ENCODE measurements around the gene ING4.
A peak's percentile ranks its signal among the peaks of the same experiment; 100 is the strongest.

The ING4 gene

DNA sequence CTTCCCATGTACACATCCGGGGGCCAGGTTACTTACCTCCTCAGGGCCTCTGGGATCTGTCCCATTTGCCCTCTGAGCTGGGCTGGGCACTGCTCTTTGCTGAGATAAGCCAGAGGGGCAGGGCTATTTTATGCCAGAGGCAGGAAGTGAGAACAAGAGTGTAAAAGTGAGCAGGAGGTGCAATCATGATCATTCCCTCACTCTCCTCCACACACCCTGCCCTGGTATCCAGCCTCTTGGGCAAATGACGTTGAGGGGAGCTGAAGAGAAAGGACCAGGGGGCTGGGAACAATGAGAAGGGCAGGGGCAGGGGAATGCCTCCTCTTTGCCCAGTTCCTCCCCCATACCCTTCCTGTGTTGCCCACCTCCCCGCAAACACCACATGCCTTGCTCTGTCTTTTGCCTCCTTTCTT is 31.4 kb downstream of the ING4 start:
- no peak for TF ChIP-seq YY1 (IDR thresholded peaks at IDR 0.05; ENCODE audit: low read depth)
- no peak for TF ChIP-seq FOXM1 (IDR thresholded peaks at IDR 0.05; ENCODE audit: borderline replicate concordance, low read depth)
- TF ChIP-seq TCF12 (IDR thresholded peaks at IDR 0.05; ENCODE audit: low read depth) = no peak
- no peak for TF ChIP-seq TAF1 (IDR thresholded peaks at IDR 0.05; ENCODE audit: low read depth)
- no peak for TF ChIP-seq EGR1 (IDR thresholded peaks at IDR 0.05)
- no peak for TF ChIP-seq EP300 (IDR thresholded peaks at IDR 0.05; ENCODE audit: borderline replicate concordance)
- TF ChIP-seq NFIC (IDR thresholded peaks at IDR 0.05) = no peak
- no peak for TF ChIP-seq RAD21 (IDR thresholded peaks at IDR 0.05; ENCODE audit: low read depth)
- no peak for TF ChIP-seq ZBTB7A (IDR thresholded peaks at IDR 0.05; ENCODE audit: low read depth)
- no peak for TF ChIP-seq CREB1 (IDR thresholded peaks at IDR 0.05; ENCODE audit: low read depth)
- TF ChIP-seq, protein P1, sequence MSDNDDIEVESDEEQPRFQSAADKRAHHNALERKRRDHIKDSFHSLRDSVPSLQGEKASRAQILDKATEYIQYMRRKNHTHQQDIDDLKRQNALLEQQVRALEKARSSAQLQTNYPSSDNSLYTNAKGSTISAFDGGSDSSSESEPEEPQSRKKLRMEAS (IDR thresholded peaks at IDR 0.05) = no peak
- no peak for TF ChIP-seq CEBPB (IDR thresholded peaks at IDR 0.05)
- TF ChIP-seq TEAD4 (IDR thresholded peaks at IDR 0.05) = no peak

DNA sequence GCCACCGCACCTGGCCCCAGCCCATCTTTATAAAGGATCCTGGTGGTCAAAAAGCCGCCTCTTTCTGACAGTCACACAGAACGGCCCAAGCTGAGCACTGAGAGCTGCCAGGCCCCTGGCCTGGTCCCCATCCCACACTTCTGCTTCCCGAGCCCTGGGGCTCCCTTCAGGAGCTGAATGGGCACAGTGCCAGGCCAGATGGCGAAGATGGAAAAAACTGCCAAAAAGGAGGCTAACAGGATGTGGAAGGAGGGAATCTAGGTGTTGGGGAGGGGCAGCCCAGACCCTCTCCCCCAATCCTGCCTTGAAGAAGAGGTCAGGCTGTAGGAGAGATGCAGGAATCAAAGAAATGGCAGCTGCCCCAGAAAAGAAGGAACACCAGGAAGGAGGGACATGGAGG is 32.2 kb downstream of the ING4 start:
- TF ChIP-seq NFIC (IDR thresholded peaks at IDR 0.05) = peak; percentile 31; the same call in 1 of the 2 replicates
- TF ChIP-seq CEBPB (IDR thresholded peaks at IDR 0.05) = no peak

DNA sequence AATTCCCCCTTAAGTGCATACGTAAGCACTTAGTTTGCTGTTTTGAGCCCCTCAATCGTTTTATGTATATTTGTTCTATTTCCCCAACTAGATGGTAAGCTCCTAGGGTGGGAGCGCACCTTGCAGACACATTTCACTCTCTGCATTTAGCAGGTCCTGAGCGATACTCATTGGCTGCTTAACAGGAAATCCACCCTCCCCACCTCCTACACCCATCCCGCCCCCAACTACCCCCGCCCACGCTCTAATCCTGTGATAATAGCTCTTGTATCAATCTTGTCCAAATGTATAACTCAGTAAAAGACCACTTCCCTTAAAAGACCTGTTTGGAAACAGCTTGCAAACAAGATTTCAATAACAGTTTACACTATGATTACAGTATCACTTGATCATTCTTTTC is 35.3 kb downstream of the ING4 start:
- no peak for TF ChIP-seq TAF1 (IDR thresholded peaks at IDR 0.05; ENCODE audit: low read depth)
- no peak for TF ChIP-seq TCF12 (IDR thresholded peaks at IDR 0.05; ENCODE audit: low read depth)
- TF ChIP-seq, protein P1 (IDR thresholded peaks at IDR 0.05) = no peak
- TF ChIP-seq REST (IDR thresholded peaks at IDR 0.05; ENCODE audit: low read depth) = no peak
- TF ChIP-seq NFIC (IDR thresholded peaks at IDR 0.05) = no peak
- TF ChIP-seq YY1 (IDR thresholded peaks at IDR 0.05; ENCODE audit: low read depth) = no peak
- no peak for TF ChIP-seq EGR1 (IDR thresholded peaks at IDR 0.05)
- no peak for TF ChIP-seq FOXM1 (IDR thresholded peaks at IDR 0.05; ENCODE audit: borderline replicate concordance, low read depth)
- no peak for TF ChIP-seq TEAD4 (IDR thresholded peaks at IDR 0.05)
- TF ChIP-seq EP300 (IDR thresholded peaks at IDR 0.05; ENCODE audit: borderline replicate concordance) = no peak
- TF ChIP-seq CREB1 (IDR thresholded peaks at IDR 0.05; ENCODE audit: low read depth) = no peak
- TF ChIP-seq USF1 (IDR thresholded peaks at IDR 0.05) = no peak

DNA sequence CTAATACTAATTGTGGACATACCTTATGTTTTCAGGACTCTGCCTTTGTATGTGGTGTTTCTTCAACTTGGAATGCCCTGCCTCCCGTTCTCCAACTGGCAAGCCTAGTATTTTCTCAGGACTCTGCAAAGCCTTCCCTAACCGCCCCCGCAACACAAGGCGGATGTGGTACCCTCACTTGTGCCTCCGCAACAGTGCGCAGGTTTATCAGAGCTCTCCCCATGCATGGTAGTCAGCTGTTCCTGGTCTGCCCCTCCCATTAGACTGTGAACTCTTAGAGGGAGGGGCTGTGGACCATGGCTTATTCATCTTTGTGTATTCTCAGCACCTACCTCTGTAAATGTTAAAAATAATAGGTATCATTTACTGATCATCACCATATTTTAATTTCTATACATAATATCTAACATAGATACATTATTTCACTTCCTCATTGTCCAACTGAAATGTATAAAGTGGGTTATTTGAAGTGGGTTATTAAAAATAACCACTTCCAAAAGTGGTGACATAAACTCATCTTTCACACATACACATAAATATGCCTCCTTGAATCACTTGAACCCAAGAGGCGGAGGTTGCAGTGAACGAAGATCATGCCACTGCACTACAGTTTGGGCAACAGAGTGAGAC is 36.1 kb downstream of the ING4 start:
- TF ChIP-seq EGR1 (IDR thresholded peaks at IDR 0.05) (no peak), USF1 (IDR thresholded peaks at IDR 0.05) (no peak), CEBPB (IDR thresholded peaks at IDR 0.05) (no peak), NFIC (IDR thresholded peaks at IDR 0.05) (no peak), ZBTB7A (IDR thresholded peaks at IDR 0.05; ENCODE audit: low read depth) (no peak), YY1 (IDR thresholded peaks at IDR 0.05; ENCODE audit: low read depth) (no peak), FOXM1 (IDR thresholded peaks at IDR 0.05; ENCODE audit: borderline replicate concordance, low read depth) (no peak), REST (IDR thresholded peaks at IDR 0.05; ENCODE audit: low read depth) (no peak), TEAD4 (IDR thresholded peaks at IDR 0.05) (no peak), RAD21 (IDR thresholded peaks at IDR 0.05; ENCODE audit: low read depth) (no peak)

DNA sequence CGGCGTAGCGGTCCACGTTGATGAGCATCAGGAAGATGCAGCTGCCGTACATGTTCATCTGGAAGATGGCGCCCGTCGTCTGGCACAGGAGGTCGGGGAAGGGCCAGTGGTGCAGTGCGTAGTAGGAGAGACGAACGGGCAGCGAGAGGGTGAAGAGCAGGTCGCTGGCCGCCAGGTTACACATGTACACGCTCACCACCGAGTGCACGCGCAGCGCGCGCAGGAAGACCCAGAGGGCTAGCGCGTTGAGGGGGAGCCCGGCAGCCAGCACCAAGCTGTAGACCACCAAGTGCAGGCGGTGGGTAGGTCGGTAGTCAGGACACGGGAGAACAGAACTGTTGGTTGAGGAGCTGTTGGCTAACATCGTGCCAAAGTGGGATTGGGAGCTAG is 42.0 kb downstream of the ING4 start:
- TF ChIP-seq CEBPB (IDR thresholded peaks at IDR 0.05) (no peak), EGR1 (IDR thresholded peaks at IDR 0.05) (no peak), EP300 (IDR thresholded peaks at IDR 0.05; ENCODE audit: borderline replicate concordance) (no peak), TCF12 (IDR thresholded peaks at IDR 0.05; ENCODE audit: low read depth) (no peak), REST (IDR thresholded peaks at IDR 0.05; ENCODE audit: low read depth) (no peak), YY1 (IDR thresholded peaks at IDR 0.05; ENCODE audit: low read depth) (no peak), RAD21 (IDR thresholded peaks at IDR 0.05; ENCODE audit: low read depth) (no peak)

Measured in Ishikawa (cell line).